Measurements from ENCODE around the gene CALD1.

Gene CALD1

GRCh38 chr7:134792968-134793367, 13.5 kb downstream of the CALD1 start:
- TF ChIP-seq, protein P1, sequence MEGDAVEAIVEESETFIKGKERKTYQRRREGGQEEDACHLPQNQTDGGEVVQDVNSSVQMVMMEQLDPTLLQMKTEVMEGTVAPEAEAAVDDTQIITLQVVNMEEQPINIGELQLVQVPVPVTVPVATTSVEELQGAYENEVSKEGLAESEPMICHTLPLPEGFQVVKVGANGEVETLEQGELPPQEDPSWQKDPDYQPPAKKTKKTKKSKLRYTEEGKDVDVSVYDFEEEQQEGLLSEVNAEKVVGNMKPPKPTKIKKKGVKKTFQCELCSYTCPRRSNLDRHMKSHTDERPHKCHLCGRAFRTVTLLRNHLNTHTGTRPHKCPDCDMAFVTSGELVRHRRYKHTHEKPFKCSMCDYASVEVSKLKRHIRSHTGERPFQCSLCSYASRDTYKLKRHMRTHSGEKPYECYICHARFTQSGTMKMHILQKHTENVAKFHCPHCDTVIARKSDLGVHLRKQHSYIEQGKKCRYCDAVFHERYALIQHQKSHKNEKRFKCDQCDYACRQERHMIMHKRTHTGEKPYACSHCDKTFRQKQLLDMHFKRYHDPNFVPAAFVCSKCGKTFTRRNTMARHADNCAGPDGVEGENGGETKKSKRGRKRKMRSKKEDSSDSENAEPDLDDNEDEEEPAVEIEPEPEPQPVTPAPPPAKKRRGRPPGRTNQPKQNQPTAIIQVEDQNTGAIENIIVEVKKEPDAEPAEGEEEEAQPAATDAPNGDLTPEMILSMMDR (IDR thresholded peaks at IDR 0.05; ENCODE audit: low read depth, low read length, missing control alignments): no peak
- H3K4me3 ChIP-seq (replicated peaks; ENCODE audit: low read depth, low read length): no peak overlapping the region
- no peak for DNase-seq (ENCODE audit: extremely low read depth, low read depth)

- TF ChIP-seq, protein P1 (IDR thresholded peaks at IDR 0.05; ENCODE audit: low read depth, low read length, missing control alignments): no peak
- no peak for DNase-seq (ENCODE audit: extremely low read depth, low read depth)
- H3K4me3 ChIP-seq (replicated peaks; ENCODE audit: low read depth, low read length): no peak overlapping the region
These were observed 15.8 kb downstream of the CALD1 start for GRCh38 chr7:134795231-134795630.

DNA sequence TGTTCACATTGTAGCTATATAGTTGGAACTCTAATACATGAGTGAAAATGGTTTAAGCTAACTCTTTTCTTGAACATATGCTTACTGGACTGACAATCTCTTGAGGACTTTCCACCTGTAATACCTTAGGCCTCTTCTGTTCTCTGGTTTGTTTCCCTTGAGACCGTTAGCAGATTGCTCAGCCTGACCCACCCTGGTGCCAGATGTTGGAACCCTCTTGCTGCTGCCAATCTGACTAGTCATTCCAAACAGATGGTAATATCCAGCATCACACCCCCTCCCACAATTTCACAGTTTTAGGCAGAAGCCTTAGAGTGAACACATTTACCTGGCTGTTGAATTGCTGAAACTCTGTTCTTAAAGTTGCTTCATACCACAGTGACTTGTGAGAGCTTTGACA, 18.7 kb downstream of the CALD1 start:
- no peak overlapping the region for H3K4me3 ChIP-seq (replicated peaks; ENCODE audit: low read depth, low read length)
- DNase-seq (ENCODE audit: extremely low read depth, low read depth): no peak
- TF ChIP-seq, protein P1 (IDR thresholded peaks at IDR 0.05; ENCODE audit: low read depth, low read length, missing control alignments): no peak

GRCh38 chr7:134799377-134799776, 19.9 kb downstream of the CALD1 start:
- TF ChIP-seq, protein P1 (IDR thresholded peaks at IDR 0.05; ENCODE audit: low read depth, low read length, missing control alignments): no peak
- no peak for DNase-seq (ENCODE audit: extremely low read depth, low read depth)
- no peak overlapping the region for H3K4me3 ChIP-seq (replicated peaks; ENCODE audit: low read depth, low read length)

GRCh38 chr7:134802762-134803161, 23.3 kb downstream of the CALD1 start:
- H3K4me3 ChIP-seq (replicated peaks; ENCODE audit: low read depth, low read length): no peak overlapping the region
- TF ChIP-seq, protein P1 (IDR thresholded peaks at IDR 0.05; ENCODE audit: low read depth, low read length, missing control alignments): no peak
- DNase-seq (ENCODE audit: extremely low read depth, low read depth): no peak

DNA sequence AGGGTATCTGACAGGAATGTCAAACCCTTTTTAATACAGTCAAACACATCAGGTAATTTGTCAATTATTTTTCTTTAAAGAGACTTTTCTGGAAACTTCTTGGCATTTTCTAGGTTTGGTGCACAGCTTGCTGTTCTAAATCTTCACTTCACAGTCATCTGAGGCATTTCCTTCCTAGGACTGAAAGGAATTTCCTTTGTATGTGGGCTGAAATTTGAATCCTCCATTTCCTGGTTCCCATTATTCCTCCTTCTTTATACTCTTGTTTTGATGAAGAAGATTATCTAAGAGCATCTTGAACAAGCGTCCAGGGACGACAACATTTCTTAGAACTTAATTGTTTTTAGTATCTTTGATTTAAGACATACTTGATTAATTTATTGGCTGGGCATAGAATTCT, 24.9 kb downstream of the CALD1 start:
- TF ChIP-seq, protein P1 (IDR thresholded peaks at IDR 0.05; ENCODE audit: low read depth, low read length, missing control alignments): no peak
- no peak overlapping the region for H3K4me3 ChIP-seq (replicated peaks; ENCODE audit: low read depth, low read length)
- no peak for DNase-seq (ENCODE audit: extremely low read depth, low read depth)

- no peak for DNase-seq (ENCODE audit: extremely low read depth, low read depth)
- H3K4me3 ChIP-seq (replicated peaks; ENCODE audit: low read depth, low read length): no peak overlapping the region
- TF ChIP-seq, protein P1 (IDR thresholded peaks at IDR 0.05; ENCODE audit: low read depth, low read length, missing control alignments): no peak
These were observed 25.4 kb downstream of the CALD1 start for GRCh38 chr7:134804854-134805253.

Data from HFF-Myc (cell line).